Mammary microvascular endothelial cell (primary cell): ENCODE measurements around the gene L3MBTL2. TPM values are rescaled to one million over a fixed set of nuclear protein-coding genes. Genes with fewer than 3 reads are reported as not detected.

Experiments
- total RNA-seq: library from RNA; depleted of rRNA; stranded (reverse); fragments of >200 nt; gene quantifications from 2 replicates; pipeline ENCODE4 v1.2.3, GENCODE V29; 2015

L3MBTL2 gene
- total RNA-seq, result 29.1 and 30.2 TPM in 2 replicates

DNA sequence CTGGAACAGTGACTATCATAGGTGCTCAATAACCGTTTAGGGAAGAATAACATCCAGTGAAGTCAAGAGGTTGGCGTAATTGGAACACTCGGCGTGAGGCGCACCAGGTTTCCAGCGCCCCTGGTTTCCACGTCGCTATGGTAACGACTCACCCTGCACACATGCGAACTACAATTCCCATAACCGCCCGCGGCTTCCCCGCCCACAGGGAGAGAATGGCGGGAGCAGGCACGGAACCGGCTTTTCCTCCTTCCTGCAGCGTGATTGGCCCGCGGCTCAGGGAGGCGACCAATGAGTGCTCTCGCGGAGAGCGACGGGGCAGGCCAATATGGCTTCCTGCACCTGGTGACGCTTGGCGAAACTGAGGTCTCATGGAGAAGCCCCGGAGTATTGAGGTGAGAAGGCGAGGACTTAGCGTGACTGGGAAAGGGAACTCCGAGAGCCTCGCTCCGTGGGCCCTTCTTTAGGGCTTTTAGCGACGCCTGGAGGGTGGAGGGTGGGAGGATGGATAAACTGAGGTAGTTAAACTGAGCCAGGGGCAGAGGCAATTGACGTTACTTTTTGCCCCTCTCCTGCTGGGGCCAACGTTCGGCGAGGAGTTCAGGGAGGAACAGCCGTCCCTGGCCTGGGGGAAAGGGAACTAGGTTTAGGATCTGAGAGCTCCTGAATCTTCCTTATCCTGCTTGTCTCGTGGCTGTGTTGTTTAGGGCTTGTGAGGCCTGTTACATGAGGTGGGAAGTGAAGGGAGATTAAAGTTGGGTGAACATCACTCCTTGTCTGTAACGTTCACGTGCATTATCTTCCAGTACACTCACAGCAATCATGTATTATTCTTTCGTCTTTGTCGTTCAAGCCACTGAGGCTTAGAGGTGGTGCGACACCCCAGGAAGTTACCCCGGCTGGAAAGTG, at the start of gene L3MBTL2:
L3MBTL2 (plus strand) TSS at position 321 of the 909 bp plus-strand sequence; CDS start at position 372, 51 bp downstream.

DNA sequence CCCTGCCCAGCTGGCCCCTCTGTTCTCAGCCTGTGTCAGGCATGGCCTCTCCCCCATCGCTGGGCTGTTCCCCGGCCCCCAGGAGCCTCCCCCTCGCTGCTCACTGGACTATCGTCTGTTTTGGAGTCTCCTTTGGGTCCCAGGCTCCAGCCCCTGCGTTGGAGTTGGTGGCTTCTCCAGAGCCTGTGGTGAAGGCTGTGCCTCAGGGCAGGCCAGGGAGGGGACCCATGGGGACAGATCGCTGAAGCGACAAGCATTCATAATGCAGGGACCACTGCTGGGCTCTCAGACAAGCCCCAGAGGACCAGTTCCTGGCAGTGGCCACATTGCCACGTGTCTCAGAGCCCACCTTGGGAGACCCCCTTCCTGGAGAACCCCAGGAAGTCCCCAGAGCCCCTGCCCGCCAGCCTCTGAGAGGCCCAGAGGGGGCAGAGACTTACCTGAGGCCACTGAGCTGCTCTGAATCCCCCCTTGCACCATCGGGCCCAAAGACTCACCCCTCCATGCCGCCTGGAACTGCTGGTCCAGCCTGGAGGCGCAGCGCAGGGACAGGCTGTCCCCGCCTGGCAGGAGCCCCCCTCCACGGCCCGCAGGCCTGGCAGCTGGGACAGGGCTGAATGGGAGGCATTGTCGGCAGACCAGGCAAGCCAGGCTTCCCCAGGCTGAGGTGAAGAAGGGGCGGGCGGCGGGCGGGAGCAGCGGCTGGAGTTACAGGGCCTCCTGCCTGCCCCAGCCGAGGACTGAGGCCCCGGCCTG, 35.4 kb downstream of the L3MBTL2 start, which contains the start of gene CHADL:
CHADL (minus strand) TSS at position 555 of the 756 bp plus-strand sequence; CDS start at position 505, 50 bp downstream.

Other genes with a start within 250 kb of the L3MBTL2 start
- 19.8 and 36.0 TPM in 2 replicates for gene EP300, start 112.7 kb upstream of the L3MBTL2 start, total RNA-seq
- 3.1 and 3.8 TPM in 2 replicates for gene CHADL, start 35.6 kb downstream of the L3MBTL2 start, total RNA-seq
- gene RANGAP1, start 80.9 kb downstream of the L3MBTL2 start, total RNA-seq, result 225 and 231 TPM in 2 replicates
- gene ZC3H7B, start 96.2 kb downstream of the L3MBTL2 start, total RNA-seq, result 92.6 and 102 TPM in 2 replicates
- 1.9 and 2.1 TPM in 2 replicates for gene TEF, start 176.6 kb downstream of the L3MBTL2 start, total RNA-seq
- gene TOB2, start 241.5 kb downstream of the L3MBTL2 start, total RNA-seq, result 24.4 and 28.9 TPM in 2 replicates